ENCODE measurements around the gene EPHX1.
"Not testable (repeated sequence)": the region's sequence is repeated elsewhere in the genome, so short reads cannot be mapped to it uniquely, and the experiment has no call there.

EPHX1 gene

GRCh38 chr1:225809842-225810578, at the start of gene EPHX1:
TSS of gene EPHX1 (plus strand) at chr1:225810124. CDS start at chr1:225828730, 18,606 bp downstream.
- peak in 3 of 4 experiments; percentile 21 to 52 (median 27) for DNase-seq

DNA sequence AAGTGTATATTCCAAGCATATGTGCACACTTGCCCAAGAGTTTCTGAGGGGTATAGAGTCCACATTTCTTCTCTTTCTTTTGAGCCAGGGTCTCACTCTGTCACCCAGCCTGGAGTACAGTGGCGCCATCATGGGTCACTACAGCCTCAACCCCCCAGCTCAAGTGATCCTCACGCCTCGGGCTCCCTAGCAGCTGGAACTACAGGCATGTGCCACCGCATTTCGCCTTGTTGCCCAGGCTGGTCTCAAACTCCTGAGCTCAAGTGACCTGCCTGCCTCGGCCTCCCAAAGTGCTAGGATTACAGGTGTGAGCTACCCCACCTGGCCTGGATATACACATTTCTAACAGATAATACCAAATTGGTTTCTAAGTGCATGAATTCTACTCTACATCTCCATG, 49.4 kb upstream of the EPHX1 start:
- DNase-seq: no peak

- DNase-seq: not testable (repeated sequence)
Observed at GRCh38 chr1:225761395-225761794, 48.5 kb upstream of the EPHX1 start.

- DNase-seq: no peak
Observed at GRCh38 chr1:225762002-225762441, 47.9 kb upstream of the EPHX1 start.

GRCh38 chr1:225762444-225762843, 47.5 kb upstream of the EPHX1 start:
- DNase-seq: no peak

DNA sequence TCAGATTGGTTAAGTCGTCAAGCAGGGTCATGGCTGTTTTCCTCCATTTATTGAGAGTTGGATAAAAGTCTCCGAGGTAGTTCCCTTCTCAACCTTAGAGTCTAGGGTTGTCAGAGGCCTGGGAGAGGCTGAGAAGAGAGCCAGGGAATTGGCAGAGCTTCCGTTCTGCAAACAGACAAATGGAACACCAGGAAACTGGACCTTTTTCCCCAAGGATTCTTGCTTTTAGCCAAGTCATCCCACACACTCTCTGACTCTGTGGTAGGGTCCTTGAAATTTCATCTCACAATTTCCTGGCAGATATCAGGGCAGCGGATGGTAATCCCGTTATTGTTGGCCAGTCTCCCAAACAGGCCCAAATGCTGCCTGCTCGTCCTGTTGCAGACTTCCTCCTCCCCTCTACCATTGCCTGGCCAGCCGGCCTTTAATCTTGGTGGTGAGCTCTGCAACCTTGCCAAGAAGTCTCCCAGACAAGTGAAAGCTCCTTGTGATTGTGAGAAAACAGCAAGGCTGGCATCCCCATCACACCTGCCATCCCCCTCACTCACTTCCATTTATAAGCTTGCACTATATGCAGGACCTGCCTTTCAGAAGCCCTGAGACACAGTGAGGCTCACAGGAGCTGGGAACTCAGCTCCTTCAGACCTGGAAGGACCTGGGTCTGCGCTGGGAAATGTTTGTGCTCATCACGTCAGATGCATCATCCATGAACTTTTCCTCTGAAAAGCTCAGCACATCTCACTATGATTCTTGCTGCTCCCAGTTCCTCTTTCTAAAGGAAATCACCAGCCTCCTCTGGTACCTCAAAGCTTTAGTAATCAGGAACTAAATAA, 46.0 kb upstream of the EPHX1 start:
- no peak for DNase-seq

DNA sequence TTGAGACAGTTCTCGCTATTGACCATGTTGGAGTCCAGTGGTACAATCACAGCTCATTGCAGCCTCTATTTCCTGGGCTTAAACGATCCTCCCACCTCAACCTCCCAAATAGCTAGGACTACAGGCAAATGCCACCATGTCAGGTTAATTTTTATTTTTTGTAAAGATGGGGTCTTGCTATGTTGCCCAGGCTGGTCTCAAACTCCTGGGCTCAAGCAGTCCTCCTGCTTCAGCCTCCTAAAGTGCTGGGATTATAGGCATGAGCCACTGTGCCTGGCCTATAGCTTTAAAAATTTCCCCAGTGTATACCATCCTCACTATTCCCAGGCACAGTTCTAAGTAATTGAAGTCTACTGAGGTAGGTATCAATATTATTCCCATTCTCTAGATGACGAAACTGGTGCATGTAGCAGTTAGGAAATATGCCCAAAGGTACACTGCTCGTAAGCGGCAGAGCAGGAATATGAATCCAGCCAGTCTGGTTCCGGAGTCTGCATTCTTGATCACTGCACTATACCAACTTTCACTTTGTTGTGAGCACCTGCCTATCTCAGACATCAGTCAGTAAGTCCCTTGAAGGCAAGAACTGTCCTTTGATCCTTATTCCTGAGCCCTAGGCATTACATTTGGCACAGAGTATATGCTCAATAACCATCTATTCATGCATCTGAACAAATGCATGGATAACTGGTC, 43.8 kb upstream of the EPHX1 start:
- DNase-seq: no peak

- no peak for DNase-seq
Observed at GRCh38 chr1:225766967-225767633, 42.8 kb upstream of the EPHX1 start.

DNA sequence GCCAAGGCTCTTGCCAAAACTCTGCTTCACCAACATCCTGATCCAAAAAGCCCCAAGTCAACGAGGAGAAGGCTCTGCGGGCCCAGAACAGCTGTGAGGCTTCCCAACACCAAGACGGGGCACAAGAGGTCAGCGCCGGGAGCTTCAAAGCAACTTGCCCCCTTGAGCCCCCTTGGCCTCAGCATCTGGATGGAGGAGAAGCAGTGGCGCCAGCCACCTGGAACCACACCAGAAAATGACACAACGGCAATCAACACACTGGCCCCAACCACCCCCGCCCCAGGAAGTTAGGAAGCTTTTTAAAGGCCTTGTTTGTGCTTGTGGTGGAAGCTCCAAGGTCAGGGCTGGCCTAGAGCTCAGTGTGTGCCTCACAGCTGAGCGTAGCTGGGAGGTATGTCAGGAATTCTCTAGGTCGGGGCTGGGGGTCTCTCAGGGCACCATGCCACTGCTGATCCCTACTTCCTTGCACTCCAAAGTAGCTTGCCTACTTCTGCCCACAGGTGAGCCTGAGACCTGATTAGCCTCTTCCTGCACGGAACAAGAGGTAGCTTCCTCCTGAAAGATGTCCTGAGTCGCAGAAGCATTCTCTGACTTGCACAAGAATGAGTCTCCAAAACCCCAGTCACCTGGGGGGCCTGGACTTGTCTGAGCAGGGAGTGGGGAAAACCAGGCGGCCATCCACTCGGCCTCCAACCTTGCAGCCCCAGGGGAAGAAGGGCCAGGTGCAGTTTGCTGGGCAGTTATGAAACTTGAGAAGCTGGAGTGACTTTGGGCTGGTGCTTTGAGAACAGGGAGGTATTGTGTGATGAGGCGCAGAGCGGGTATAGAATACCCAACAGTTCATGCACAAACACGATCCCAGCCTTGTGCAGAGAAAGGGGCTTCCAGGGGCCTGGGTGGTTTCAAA, 42.0 kb upstream of the EPHX1 start:
- no peak for DNase-seq

DNA sequence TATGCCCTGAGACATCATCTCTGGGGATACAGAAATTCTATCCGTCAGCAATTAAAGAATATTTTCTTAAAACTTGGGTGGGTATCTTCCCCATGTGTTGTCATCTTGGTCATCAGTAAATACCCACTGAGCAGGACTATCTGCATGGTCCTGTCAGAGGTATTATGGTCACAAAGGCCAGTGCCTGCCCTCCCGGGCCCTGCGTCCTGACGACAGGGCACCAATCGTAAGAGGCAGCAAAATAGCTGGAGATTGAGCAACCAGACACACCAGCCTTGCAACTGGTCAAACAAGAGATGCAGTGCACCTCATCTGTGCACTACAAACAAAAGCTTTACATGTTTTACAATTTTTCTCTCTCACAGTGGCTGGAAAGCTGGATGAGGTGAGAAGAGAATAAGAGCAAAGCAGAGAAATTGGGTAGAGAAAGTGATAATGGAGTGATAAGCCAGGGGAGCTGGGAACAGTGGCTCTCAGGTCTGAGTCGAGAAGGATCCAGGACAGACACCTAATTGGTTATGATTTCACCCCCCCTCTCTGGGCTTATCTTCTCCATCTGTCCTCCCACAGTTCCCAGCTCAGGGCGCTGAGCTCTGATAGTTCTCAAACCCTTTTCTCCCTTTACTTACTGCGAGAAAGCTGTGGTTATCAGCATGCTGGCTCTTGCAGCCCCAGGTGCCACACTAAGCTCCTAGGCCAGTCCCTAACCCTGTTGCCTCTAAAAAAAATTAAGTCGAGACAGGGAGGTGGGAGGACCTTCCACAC, 41.1 kb upstream of the EPHX1 start:
- no peak for DNase-seq

GRCh38 chr1:225769687-225770086, 40.2 kb upstream of the EPHX1 start:
- DNase-seq: no peak

- no peak for DNase-seq
Observed at GRCh38 chr1:225770561-225771248, 39.2 kb upstream of the EPHX1 start.

GRCh38 chr1:225771661-225772322, 38.1 kb upstream of the EPHX1 start:
- no peak for DNase-seq

DNA sequence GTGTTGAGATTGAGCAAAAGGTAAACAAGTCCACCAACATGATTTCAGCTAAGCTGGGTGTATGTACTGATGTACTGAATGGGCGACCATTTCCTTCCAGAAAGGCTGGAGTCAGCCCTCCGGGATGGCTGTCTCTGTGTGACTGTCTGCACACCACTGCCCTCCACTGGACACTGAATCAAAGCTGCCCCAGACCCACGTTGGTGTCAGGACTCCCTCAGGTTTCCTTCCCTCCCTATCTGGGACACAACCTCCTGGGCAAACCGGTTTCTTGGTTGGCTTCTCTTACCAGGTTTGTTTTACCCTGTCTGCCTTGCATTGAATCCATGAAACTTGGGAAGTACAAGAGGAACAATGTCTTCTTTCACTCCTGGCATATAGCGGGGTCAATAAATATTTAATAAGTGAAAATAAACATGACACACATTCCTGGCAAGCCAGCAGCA, 37.6 kb upstream of the EPHX1 start:
- DNase-seq: no peak

- DNase-seq: no peak
Observed at GRCh38 chr1:225772848-225773247, 37.1 kb upstream of the EPHX1 start.

GRCh38 chr1:225774281-225775147, 35.4 kb upstream of the EPHX1 start:
- no peak for DNase-seq

GRCh38 chr1:225776294-225776693, 33.6 kb upstream of the EPHX1 start:
- no peak for DNase-seq

GRCh38 chr1:225777058-225777582, 32.8 kb upstream of the EPHX1 start:
- DNase-seq: no peak

Data from activated naive CD4-positive, alpha-beta T cell (primary cell).